Lower leg skin (tissue), 3 donors: Measurements from ENCODE around the gene CELSR3.

Experiments used
- CTCF ChIP-seq, 3 donors: fragments of 450-650 bp; IDR thresholded peaks; one replicate each; pipeline ENCODE4 v1.5.1; 2016; ENCODE audit warnings: antibody characterized with exemption in 3 of 3, mild to moderate bottlenecking in 3 of 3, moderate library complexity in 2 of 3
- POLR2A ChIP-seq, 2 donors: fragments of 450-650 bp; IDR thresholded peaks; one replicate each; pipeline ENCODE4 v1.6.1; 2016 to 2017; ENCODE audit warnings: antibody characterized with exemption in 2 of 2, mild to moderate bottlenecking in 1 of 2, moderate library complexity in 1 of 2

GRCh38 chr3:48630407-48630806 lies 32.3 kb downstream of the CELSR3 start:
- TF ChIP-seq CTCF (IDR thresholded peaks at IDR 0.05): no peak
- no peak for TF ChIP-seq POLR2A (IDR thresholded peaks at IDR 0.05)
